GM19099 (cell line): ENCODE measurements around the gene GRHL3.

ENCODE experiments used
- POLR2A ChIP-seq: IDR thresholded peaks from 3 replicates; pipeline ENCODE4 v1.6.1; 2011; ENCODE audit warnings: low read depth; ENCODE audit not compliant: insufficient read length; ENCODE audit errors: extremely low read depth

GRHL3 gene

GRCh38 chr1:24362982-24363614 is 43.9 kb downstream of the GRHL3 start:
- TF ChIP-seq POLR2A: no peak

GRCh38 chr1:24363994-24364393 is 44.8 kb downstream of the GRHL3 start:
- TF ChIP-seq POLR2A: no peak

- TF ChIP-seq POLR2A: no peak
Measured at GRCh38 chr1:24364605-24364974, 45.4 kb downstream of the GRHL3 start.

GRCh38 chr1:24364975-24365678 is 46.0 kb downstream of the GRHL3 start:
- no peak for TF ChIP-seq POLR2A

GRCh38 chr1:24366707-24367106 is 47.5 kb downstream of the GRHL3 start:
- no peak for TF ChIP-seq POLR2A

- TF ChIP-seq POLR2A: no peak
Measured at GRCh38 chr1:24369199-24369598, 50.0 kb downstream of the GRHL3 start.

GRCh38 chr1:24369801-24370200 is 50.6 kb downstream of the GRHL3 start:
- no peak for TF ChIP-seq POLR2A

- no peak for TF ChIP-seq POLR2A
Measured at GRCh38 chr1:24373044-24373443, 53.9 kb downstream of the GRHL3 start.

- no peak for TF ChIP-seq POLR2A
Measured at GRCh38 chr1:24373710-24374109, 54.6 kb downstream of the GRHL3 start.

GRCh38 chr1:24374891-24375786 is 56.0 kb downstream of the GRHL3 start:
- TF ChIP-seq POLR2A: no peak

- TF ChIP-seq POLR2A: no peak
Measured at GRCh38 chr1:24379733-24380315, 60.7 kb downstream of the GRHL3 start.

GRCh38 chr1:24380508-24380907 is 61.4 kb downstream of the GRHL3 start:
- no peak for TF ChIP-seq POLR2A

GRCh38 chr1:24381256-24381655 is 62.1 kb downstream of the GRHL3 start:
- no peak for TF ChIP-seq POLR2A

- TF ChIP-seq POLR2A: no peak
Measured at GRCh38 chr1:24382165-24382577, 63.0 kb downstream of the GRHL3 start.

- no peak for TF ChIP-seq POLR2A
Measured at GRCh38 chr1:24383381-24383940, 64.3 kb downstream of the GRHL3 start.
